Posterior cingulate gyrus (tissue), 11 donors: ENCODE results near the gene RABIF.
A peak's percentile ranks its signal among the peaks of the same experiment; 100 is the strongest.
"Not testable (repeated sequence)": the region's sequence is repeated elsewhere in the genome, so short reads cannot be mapped to it uniquely, and the experiment has no call there.

Experiments used
- DNase-seq, 10 donors: peaks; one replicate each; pipeline versions ENCODE4 v3.0.0 to v3.0.0-alpha.2; 2020 to 2021; ENCODE audit warnings: mixed read lengths in 3 of 10
- intact Hi-C: fragments of 100-400 bp; cut with DNase I; formaldehyde crosslinking; loops from one replicate; pipeline ENCODE4 v1.15.1; 2023

Gene RABIF

GRCh38 chr1:202888531-202889360 lies at the start of gene RABIF:
TSS of gene RABIF (minus strand) at chr1:202889149. CDS start at chr1:202889098, 51 bp downstream.
- peak; percentile 93 to 99 (median 96) for DNase-seq
- intact Hi-C loops: loop anchor here (2.0 kb wide), 3 partner anchors 38 to 78 kb away; partner anchors contain the start of genes CYB5R1, KLHL12 and PCAT6

DNA sequence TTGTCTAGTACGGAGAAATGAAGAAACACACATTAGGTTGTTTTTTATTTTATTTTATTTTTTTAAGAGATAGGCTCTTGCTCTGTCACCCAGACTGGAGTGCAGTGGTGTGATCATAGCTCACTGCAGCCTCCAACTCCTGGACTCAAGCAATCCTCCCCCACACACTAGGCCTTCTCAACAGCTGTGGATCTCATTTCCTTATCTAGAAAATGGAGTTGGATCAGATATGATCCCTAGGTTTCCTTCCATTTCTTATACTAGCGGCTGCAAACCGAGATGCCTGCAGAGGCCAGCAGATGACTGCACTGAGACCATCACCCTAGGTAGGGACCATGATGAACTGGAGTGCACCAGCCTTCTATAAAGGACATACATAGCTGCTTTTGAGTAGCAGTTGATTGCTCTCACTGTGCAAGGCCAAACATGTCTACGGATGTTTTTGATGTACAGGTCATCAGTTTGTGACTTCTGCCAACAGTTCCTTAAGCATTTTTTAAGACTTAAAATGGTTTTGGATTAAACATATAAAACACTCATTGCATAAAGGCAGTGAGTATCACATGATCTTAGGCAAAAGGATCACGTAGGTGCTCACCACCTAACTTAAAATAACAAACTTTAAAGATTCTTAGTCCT lies 49.5 kb upstream of the RABIF start:
- no peak for DNase-seq
- intact Hi-C loops: no loop called here

- DNase-seq, intact Hi-C loops: not testable (repeated sequence)
Observed at GRCh38 chr1:202936409-202936808, 47.5 kb upstream of the RABIF start.

DNA sequence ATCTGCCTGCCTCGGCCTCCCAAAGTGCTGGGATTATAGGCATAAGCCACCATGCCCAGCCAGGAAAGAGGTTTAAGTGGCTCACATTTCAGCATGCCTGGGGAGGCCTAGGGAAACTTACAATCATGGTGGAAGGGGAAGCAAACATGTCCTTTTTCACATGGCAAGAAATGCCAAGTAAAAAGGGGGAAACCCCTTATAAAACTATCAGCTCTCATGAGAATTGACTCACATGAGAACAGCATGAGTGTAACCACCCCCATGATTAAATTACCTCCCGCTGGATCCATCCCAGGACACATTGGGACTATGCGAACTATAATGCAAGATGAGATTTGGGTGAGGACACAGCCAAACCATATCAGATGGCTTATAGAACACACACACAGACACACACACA lies 46.9 kb upstream of the RABIF start:
- no peak for DNase-seq
- intact Hi-C loops: no loop called here

DNA sequence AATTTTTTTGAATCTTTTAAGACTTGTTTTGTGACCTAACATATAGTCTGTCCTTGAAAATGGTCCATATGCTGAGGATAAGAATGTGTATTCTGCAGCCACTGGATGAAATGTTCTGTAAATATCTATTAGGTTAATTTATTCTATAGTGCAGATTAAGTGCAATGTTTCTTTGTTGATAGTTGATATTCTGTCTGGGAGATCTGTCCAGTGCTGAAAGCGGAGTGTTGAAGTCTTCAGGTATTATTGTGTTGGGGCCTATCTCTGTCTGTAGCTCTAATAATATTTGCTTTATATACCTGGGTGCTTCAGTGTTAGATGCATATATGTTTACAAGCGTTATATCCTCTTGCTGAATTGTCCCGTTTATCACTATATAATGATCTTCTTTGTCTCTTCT lies 45.8 kb upstream of the RABIF start:
- no peak for DNase-seq
- intact Hi-C loops: no loop called here

DNA sequence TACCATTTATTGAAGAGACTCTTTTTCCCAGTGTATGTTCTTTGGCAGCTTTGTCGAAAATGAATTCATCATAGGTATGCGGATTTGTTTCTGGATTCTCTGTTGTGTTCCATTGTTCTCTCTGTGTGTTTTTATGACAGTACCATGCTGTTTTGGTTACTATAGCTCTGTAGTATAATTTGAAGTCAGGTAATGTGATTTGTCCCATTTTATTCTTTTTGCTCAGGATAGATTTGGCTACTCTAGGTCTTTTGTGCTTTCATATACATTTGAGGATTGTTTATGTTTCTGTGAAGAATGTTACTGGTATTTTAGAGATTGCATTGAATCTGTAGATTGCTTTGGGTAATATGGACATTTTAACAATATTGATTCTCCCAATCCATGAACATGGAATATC lies 43.5 kb upstream of the RABIF start:
- intact Hi-C loops: no loop called here
- DNase-seq: no peak

- DNase-seq: peak; percentile 93 to 99 (median 96)
- intact Hi-C loops: loop anchor here (2.0 to 5.0 kb wide), 3 partner anchors 38 to 66 kb away; partner anchors contain the start of genes CYB5R1 and RABIF
Observed at GRCh38 chr1:202926581-202927491, 37.9 kb upstream of the RABIF start, which contains the start of gene KLHL12. TSS of gene KLHL12 (minus strand) at chr1:202927234. CDS start at chr1:202925162, 2,072 bp downstream.

DNA sequence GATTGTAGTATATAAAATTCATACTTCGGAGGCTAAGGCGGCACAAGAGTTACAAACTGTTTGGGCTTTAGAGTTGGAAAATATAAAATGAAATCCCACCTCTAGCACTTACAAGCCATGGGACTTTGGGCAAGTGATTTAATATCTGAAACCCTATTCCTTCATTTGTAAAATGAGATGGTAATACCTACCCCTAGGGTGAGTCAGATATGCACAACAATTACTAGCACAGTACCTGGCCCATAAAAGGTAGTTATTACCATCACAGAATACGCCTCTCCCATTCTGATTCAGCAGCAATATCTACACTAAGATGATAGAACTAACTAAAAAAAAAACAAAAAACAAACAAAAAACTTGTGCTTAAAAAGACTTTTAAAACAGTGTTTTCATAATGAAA lies 34.6 kb upstream of the RABIF start:
- intact Hi-C loops: loop anchor here (5.0 kb wide), 1 partner anchor 34 kb away; the partner anchor contains the start of gene ADIPOR1

GRCh38 chr1:202919615-202920014 lies 30.7 kb upstream of the RABIF start:
- DNase-seq: no peak
- intact Hi-C loops: loop anchor here (5.0 kb wide), 1 partner anchor 38 kb away; the partner anchor contains the start of gene ADIPOR1

More for the DNA sequence above, 34.6 kb upstream of the RABIF start:
- no peak for DNase-seq

- intact Hi-C loops: no loop called here
- no peak for DNase-seq
Observed at GRCh38 chr1:202915146-202915545, 26.2 kb upstream of the RABIF start.

GRCh38 chr1:202912476-202912875 lies 23.5 kb upstream of the RABIF start:
- intact Hi-C loops, DNase-seq: not testable (repeated sequence)

DNA sequence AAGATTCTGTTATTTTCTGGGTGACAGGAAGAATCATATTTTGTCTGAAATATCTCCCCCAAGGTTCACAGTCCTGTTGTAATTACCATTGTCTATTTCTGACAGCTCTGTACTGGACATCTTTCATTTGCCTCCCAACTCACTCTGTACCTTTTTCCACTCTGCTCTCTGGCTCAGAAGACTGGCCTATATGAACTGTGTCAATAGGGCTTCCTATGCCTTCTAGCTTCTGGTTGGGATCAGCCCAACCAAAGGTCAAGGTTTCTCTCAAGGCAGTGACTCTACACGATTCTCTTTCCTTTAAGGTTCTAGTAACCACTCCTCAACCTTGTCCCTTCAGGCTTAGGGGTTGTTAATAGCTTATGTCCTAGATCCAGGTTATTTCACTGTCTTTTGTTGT lies 20.5 kb upstream of the RABIF start:
- DNase-seq: no peak
- intact Hi-C loops: no loop called here

GRCh38 chr1:202908998-202909397 lies 20.0 kb upstream of the RABIF start:
- intact Hi-C loops: no loop called here
- DNase-seq: no peak

DNA sequence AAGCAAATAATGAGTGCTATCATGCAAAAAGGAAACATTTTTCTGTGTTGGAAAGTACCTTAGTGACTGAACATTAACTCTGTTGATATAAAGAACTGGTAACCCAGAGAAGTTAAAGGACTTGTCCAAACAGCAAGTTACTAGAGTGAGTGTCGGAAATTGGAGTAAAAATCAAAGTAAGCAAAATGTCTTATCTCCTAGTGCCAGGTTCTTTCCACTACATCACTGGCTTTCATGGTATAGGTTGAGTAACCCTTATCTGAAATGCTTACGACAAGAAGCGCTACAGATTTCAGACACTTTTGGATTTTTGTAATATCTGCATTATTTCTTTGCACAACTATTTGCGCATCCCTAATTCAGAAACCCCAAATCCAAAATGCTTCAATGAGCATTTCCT lies 16.4 kb upstream of the RABIF start:
- DNase-seq: no peak
- intact Hi-C loops: no loop called here

DNA sequence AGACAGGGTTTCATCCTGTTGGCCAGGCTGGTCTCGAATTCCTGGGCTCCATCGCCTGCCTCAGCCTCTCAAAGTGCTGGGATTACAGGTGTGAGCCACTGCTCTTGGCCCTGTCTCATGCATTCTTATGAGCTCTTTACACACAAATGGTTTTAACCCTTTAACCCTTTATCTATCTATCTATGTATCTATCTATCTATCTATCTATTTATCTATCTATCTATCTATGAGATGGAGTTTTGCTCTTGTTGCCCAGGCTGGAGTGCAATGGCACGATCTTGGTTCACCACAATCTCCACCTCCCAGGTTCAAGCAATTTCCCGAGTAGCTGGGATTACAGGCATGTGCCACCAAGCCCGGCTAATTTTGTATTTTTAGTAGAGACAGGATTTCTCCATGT lies 14.9 kb upstream of the RABIF start:
- DNase-seq, intact Hi-C loops: not testable (repeated sequence)

DNA sequence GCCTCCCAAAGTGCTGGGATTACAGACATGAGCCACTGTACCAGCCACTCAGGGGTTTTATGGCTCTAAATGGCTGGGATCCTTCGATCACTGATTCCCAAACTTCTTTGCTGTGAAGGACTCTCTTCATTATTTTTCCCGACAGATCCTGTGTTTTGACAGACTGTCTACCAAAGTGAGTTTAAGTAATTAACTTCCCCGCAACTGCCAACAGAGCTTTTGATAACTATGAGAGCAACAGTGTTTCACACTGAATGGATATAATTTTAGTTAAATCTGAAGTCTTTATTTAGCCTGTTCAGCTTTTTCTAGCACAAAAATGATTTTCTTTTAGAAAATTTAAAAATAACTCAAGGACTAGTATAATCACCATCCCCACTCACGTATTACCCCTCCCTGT lies 12.6 kb upstream of the RABIF start:
- no peak for DNase-seq
- intact Hi-C loops: no loop called here

GRCh38 chr1:202892501-202892900 lies 3.6 kb upstream of the RABIF start:
- intact Hi-C loops: no loop called here
- no peak for DNase-seq

DNA sequence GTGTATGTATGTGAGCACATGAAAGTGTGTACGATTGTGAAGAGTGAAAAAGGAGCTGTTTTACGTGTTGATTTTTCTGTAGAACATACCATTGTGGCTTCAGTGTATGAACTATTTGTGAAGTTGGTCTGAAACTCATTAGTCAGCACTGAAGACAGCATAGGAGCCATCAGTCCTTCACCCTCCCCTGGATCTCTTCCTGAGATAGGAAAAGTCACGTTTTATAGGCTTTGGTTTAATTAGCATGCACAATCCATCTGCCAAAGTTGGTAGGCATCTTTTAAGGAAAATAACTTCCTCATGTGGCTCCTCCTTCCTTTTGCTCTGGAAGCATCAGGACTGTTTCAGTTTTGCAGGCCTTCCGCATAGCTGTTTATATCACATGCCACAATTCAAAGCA lies 1.4 kb upstream of the RABIF start:
- DNase-seq: no peak
- intact Hi-C loops: no loop called here

- intact Hi-C loops: loop anchor here (2.0 kb wide), 3 partner anchors 39 to 79 kb away; partner anchors contain the start of genes CYB5R1, KLHL12 and PCAT6
- no peak for DNase-seq
Observed at GRCh38 chr1:202888221-202888530, 773 bp downstream of the RABIF start.

DNA sequence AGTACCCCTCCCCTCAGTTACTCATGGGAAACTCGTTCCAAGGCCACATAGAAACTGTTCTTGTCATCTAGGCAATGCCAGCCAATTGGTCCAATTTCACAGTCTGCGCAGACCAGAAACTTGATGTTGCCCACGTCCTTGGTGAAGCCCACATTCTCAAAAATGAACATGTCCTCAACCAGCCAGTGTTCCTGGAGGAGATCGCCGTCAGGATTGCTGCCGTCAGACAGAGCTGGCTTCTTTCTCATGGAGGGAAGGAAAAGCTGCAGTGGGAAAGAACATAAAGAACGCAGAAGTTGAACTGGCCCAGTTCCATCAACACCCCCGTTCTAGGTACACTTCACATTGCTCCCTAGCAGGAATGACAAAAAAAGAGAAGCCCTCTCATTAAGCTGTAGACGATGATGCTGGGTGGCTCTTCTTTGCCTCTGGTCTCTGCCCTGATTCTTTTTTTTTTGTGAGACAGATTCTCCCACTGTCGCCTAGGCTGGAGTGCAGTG lies 7.9 kb downstream of the RABIF start:
- intact Hi-C loops: no loop called here
- DNase-seq: peak in 3 of 10 donors; percentile 5 to 81 (median 31)
